HG02571 (cell line): Measurements from ENCODE around the gene CLEC1B.
"Not testable (repeated sequence)": the region's sequence is repeated elsewhere in the genome, so short reads cannot be mapped to it uniquely, and the experiment has no call there.

Source experiments
- ATAC-seq: cut with Tn5 transposase; IDR thresholded peaks from one replicate; pipeline ENCODE4 v1.9.1; 2021; ENCODE audit warnings: mild to moderate bottlenecking, moderate library complexity; ENCODE audit not compliant: unreplicated experiment

The CLEC1B gene

DNA sequence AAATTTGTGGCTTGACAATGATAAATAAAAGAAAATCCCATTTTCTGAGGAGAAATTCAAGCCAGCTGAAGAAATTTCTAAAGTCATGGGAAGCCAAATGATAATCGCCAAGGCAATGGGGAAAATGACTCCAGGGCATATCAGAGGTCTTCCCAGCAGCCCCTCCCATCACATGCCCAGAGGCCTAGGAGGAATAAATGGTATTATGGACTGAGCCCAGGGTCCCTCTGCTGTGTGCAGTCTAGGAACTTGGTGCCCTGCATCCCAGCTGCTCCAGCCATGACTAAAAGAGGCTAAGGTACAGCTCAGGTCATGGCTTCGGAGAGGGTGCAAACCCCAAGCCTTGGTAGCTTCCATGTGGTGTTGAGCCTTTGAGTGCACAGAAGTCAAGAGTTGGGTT lies 23.3 kb downstream of the CLEC1B start:
- no peak for ATAC-seq

DNA sequence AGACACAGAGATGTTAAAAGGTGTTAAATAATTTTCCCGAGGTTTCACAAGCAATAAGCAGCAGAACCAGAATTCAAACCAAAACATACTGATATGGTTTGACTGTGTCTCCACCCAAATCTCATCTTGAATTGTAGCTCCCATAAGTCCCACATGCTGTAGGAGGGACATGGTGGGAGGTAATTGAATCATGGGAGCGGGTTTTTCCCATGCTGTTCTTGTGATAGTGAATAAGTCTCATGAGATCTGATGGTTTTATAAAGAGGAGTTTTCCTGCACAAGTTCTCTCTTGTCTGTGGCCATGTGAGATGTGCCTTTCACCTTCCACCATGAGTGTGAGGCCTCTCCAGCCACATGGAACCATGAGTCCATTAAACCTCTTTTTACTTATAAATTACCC lies 24.2 kb downstream of the CLEC1B start:
- ATAC-seq, result not testable (repeated sequence)

DNA sequence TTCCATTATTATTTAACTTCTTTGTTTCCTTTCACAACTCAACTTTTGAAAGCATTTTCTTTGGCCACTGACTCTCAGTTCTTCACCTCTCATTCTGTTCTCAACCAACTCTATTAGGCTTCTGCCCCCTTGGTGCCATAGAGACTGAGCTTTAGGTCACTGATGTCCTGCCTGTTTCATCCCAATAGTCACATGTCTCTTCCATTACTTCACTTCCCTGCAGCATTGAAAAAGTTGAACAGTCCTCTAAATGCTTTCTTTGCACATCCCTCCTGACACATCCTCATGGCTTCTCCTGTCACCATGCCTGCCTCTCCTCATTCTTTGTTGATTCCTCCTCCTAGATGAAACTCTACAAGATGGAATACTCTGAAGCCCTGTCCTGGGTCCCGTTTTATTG lies 25.0 kb downstream of the CLEC1B start:
- no peak for ATAC-seq

DNA sequence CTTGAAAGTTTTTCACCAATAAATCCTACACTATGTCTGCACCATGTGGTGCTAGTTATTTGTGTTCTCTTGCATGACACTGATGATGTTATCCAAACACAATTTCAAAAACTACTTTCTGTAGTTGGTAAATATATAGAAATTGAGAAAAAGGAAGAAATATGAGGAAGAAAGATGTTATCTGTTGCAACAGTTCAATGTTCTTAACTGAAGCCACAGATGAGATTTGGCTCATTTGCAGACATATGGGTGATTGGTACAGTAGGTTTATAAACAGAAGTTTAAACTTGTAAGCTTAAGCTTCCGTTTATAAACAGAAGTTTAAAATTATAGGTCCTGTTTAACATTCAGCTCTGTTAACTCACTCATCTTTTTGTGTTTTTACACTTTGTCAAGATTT lies 27.7 kb downstream of the CLEC1B start, which contains the start of gene CLEC12A:
Gene CLEC12A, plus strand, starts transcription at position 229 of the 400 bp plus-strand sequence. CDS start 188 bp downstream, outside the sequence.
- no peak for ATAC-seq

DNA sequence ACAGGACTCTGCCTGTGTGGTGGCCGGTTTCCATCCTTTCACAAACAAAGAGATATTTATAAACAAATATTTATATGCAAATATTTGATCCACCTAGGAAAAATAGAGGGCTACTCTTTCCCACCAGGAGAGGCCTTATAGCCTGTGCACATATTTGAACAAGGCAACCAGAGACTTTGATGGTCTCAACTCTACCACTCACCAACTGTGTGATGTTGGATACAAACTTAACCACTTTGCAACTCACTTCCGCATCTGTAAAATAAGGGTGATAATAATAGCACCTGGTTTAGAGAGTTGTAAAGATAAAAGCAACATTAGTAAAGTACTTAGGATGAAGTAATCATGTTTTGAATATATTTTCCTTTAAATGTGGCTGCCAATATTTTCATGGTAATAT lies 29.2 kb downstream of the CLEC1B start:
- ATAC-seq, result no peak

DNA sequence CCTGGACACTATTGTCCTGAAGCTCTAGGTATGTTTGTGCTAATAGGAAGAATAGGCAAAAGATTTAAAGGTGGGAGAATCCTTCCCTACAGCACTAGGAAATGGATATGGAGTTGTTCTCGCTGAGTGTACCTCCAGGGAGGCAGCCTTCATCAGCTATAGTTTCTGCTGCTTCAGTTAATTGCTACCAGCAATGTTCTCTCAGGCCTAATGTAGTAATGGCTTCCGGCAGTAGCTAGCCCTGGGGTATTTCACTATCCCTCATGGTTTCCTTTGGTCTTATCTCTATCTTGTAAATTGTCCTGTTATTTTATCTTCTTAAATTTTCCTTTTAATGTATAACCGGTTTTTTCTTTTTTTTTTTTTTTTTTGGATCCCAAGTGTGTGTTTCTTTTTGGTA lies 37.0 kb downstream of the CLEC1B start:
- ATAC-seq, result no peak

DNA sequence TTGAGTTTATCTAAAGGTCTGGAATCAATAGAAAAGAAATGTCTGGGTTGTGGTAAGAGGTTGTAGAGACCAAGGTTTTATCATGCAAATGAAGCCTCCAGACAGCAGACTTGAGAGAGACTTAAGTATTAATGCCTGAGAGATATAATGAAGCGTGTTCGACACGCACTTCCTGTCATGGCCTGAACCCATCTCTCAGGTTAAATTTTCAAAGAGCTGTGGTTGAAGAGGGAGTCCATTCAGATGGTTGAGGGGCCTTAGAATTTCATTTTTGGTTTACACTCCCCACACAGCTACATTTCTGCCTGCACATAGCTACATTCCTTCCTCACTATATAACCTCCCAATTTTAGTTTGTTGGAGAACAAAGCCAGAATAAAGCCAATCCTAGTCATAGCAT lies 37.8 kb downstream of the CLEC1B start:
- ATAC-seq, result no peak

DNA sequence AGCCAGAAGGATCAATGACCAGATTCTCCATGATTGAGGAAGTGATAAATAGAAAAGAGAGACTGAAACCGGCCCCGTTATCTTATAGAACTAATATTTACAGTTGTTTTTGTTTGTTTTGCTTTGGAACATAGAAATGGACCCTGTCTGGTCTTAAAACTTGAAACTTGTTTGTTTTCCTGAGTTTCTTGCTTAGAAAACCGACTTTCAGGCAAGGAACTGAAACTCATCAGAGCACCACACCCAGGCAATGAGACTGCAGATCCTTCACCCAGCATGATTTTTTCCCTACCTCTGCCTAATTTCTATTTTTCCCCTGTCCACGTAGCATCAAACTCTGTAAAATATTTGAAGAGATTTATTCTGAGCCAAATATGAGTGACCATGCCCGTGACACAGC lies 38.3 kb downstream of the CLEC1B start:
- no peak for ATAC-seq

DNA sequence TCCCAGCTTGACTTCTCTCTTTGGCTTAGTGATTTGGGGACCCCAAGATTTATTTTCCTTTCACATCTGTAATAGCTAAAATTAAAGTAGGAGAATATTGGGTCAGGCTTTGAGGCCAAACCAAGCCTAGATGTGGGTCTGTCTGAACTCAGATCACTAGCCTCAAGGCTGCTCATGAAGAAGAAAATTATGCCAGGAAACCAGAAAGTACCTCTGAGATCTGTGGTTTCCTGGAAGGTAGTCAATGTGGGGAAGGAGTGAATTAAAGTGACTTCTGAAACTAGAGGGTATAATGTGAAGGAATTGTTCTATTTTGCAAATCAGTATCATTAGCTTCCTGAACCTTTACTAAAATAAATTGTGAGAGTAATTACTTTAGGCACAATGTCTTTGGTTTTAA lies 41.1 kb downstream of the CLEC1B start:
- ATAC-seq, result no peak

DNA sequence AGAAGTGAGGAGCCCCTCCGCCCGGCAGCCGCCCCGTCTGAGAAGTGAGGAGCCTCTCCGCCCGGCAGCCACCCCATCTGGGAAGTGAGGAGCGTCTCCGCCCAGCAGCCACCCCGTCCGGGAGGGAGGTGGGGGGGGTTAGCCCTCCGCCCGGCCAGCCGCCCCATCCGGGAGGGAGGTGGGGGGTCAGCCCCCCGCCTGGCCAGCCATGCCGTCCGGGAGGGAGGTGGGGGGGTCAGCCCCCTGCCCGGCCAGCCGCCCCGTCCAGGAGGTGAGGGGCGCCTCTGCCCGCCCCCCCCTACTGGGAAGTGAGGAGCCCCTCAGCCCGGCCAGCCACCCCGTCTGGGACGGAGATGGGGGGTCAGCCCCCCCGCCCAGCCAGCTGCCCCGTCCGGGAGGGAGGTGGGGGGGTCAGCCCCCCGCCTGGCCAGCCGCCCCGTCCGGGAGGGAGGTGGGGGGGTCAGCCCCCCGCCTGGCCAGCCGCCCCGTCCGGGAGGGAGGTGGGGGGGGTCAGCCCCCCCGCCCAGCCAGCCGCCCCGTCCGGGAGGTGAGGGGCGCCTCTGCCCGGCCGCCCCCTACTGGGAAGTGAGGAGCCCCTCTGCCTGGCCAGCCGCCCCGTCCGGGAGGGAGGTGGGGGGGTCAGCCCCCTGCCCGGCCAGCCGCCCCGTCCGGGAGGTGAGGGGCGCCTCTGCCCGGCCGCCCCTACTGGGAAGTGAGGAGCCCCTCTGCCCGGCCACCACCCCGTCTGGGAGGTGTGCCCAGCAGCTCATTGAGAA lies 45.8 kb downstream of the CLEC1B start:
- not testable (repeated sequence) for ATAC-seq

DNA sequence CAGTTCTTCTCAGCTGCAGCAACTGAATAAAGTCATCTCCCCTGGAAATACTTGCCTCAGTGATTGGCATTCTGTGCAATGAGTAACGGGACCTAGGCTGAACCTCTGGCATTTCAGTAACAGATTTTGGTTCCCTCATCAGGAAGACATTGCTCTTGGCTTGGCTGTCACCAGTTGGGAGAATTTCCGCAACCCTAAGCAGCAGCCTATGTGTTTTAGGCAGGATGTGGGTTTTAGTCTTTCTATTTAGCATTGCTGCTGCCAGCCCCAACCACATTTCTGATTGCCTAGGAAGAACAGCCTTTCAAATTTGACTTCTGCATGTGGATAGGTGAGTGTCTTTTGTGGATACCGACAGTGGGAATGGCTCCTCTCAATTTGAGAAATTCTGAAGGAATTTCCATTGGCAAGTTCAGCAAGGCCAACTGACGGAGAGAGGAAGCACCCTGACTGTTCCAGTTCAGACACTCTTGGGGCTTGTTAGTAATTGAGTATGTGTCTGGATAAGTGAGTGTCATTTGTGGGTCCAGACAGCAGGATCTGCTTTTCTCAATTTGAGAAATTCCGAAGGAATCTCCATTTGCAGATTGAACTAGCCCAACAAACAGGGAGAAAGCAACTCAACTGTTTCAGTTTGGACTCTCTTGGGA lies 47.8 kb downstream of the CLEC1B start:
- ATAC-seq, result no peak

DNA sequence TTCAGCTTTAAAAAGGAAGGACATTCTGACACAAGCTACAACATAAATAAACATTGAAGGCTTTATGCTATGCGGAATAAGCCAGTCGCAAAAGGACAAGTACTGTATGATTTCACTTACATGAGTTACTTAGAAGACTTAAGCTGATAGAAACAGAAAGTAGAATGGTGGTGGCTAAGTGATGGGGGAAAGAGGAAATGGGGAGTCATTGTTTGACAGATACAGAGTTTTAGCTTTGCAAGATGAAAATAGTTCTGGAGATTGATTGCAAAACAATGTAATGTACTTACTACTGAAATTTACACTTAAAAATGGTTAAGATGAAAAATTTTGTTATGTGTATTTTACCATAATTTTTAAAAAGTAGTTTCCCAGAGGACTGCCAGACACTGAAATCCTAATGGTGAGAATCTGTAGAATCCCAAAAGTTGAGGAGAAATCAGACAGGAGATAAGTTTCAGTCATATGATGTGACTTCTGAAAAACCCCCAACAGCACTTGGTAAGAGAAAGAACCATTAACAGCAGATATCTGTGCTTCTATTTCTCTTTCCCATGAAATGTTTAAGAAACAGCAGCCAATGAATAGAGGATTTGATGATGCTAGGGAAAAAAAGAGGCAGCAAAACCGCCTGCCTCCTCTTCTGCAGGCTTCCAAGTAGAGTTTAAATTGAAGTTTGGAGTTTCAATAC lies 50.2 kb downstream of the CLEC1B start:
- peak; percentile 98 for ATAC-seq

DNA sequence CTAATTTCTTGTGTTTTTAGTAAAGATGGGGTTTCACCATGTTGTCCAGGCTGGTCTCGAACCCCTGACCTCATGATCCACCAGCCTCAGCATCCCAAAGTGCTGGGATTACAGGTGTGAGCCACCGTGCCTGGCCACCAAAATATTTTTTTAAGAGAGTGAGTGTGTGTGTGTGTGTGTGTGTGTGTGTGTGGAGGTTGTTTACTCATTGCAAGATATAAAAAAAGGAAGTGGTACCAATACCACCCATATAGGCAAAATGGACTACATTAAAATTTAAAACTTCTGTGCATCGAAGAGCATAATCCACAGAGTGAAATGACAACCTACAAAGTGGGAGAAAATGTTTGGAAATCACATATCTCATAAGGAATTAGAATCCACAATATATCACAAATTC lies 51.2 kb downstream of the CLEC1B start:
- no peak for ATAC-seq

DNA sequence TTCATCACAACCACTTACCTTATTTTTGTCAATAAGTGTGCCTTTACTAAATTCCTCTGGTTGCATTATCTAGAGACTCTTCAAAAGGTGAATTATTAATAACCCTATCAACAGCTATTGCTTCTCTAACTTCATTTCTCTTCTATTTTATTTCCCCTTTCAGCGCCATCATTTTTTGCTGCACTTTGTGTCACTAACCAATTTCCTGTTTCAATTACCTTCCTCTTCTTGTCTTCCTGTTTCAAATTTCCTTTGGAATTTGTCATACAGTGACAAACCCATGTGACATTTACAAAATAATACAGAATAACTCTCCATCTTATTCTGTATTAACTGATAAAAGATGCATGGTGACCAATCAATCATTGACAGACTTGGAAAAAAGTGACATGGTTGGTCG lies 54.5 kb downstream of the CLEC1B start:
- no peak for ATAC-seq

DNA sequence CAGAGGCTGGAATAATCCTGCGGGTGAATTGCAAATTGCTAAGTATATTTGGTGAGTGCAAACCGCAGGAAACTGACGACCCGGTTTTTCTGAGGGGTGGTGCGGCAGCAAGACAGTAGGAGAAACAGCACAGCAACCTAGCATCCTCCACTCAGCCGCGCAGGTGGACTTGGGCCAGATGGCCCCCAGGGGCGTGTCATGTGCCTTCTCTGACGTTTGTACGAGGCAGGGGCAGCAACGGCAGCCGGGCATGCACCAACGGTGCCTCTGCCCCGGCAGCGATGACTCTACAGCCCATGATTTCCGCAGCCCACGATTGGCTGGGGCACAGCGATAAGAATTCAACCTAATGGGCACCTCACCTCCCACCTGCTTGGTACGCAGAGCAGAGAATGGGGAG lies 55.7 kb downstream of the CLEC1B start:
- ATAC-seq, result no peak
